ENCODE data around the gene BTBD3.

GRCh38 chr20:11901127-11901526 is 16.6 kb upstream of the BTBD3 start:
- no peak for TF ChIP-seq POLR2AphosphoS5 (IDR thresholded peaks at IDR 0.05; ENCODE audit: insufficient read depth, low read depth, low read length)
- no peak for TF ChIP-seq POLR2A (IDR thresholded peaks at IDR 0.05; ENCODE audit: low read depth, low read length)
- TF ChIP-seq, protein P1, sequence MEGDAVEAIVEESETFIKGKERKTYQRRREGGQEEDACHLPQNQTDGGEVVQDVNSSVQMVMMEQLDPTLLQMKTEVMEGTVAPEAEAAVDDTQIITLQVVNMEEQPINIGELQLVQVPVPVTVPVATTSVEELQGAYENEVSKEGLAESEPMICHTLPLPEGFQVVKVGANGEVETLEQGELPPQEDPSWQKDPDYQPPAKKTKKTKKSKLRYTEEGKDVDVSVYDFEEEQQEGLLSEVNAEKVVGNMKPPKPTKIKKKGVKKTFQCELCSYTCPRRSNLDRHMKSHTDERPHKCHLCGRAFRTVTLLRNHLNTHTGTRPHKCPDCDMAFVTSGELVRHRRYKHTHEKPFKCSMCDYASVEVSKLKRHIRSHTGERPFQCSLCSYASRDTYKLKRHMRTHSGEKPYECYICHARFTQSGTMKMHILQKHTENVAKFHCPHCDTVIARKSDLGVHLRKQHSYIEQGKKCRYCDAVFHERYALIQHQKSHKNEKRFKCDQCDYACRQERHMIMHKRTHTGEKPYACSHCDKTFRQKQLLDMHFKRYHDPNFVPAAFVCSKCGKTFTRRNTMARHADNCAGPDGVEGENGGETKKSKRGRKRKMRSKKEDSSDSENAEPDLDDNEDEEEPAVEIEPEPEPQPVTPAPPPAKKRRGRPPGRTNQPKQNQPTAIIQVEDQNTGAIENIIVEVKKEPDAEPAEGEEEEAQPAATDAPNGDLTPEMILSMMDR (IDR thresholded peaks at IDR 0.05; ENCODE audit: extremely low read depth in 1 of 2, insufficient read depth in 1 of 2, low read depth in 1 of 2, low read length in 2 of 2) = no peak

Measured in endothelial cell of umbilical vein (primary cell).